B cell (primary cell): ENCODE measurements around the gene ABCA2.

ENCODE experiments used
- CTCF ChIP-seq: fragments of 200-600 bp; IDR thresholded peaks from one replicate; pipeline ENCODE4 v1.8.0; 2022; ENCODE audit warnings: antibody characterized with exemption, mild to moderate bottlenecking
- EZH2 ChIP-seq: IDR thresholded peaks from 2 replicates; pipeline ENCODE4 v1.6.1; 2012; ENCODE audit warnings: borderline replicate concordance, low read depth, mild to moderate bottlenecking, moderate library complexity, low read length; ENCODE audit not compliant: insufficient read depth, poor library complexity, severe bottlenecking

- TF ChIP-seq CTCF: peak; percentile 90
- no peak for TF ChIP-seq EZH2
These were observed 6.9 kb upstream of the ABCA2 start for GRCh38 chr9:137034709-137035506.
